ENCODE data around the gene MEIS2.

MEIS2 gene

GRCh38 chr15:37072181-37072580, 28.2 kb downstream of the MEIS2 start:
- in situ Hi-C loops (cut with MboI; ENCODE audit: low sequenced_read_pairs): no loop called here
- no peaks in the 10 kb centered on the region for H3K9me3 ChIP-seq
- no peak for DNase-seq (ENCODE audit: low spot score in 2 of 2)
- H3K27me3 ChIP-seq (ENCODE audit: low read depth): no peaks in the 10 kb centered on the region
- peaks cover 8% of the 10 kb centered on the region for H3K4me1 ChIP-seq
- no peak overlapping the region for H3K4me3 ChIP-seq
- peaks cover 5% of the 10 kb centered on the region; the same call in 1 of the 2 replicates for H3K36me3 ChIP-seq (replicated peaks)

GRCh38 chr15:37071134-37071533, 29.2 kb downstream of the MEIS2 start:
- in situ Hi-C loops (cut with MboI; ENCODE audit: low sequenced_read_pairs): no loop called here

GRCh38 chr15:37070686-37071085, 29.7 kb downstream of the MEIS2 start:
- no peak for DNase-seq (ENCODE audit: low spot score in 2 of 2)
- Histone ChIP-seq H3K9me3 (no peaks in the 10 kb centered on the region), H3K27me3 (ENCODE audit: low read depth) (no peaks in the 10 kb centered on the region), H3K36me3 (replicated peaks) (peaks cover 5% of the 10 kb centered on the region; the same call in 1 of the 2 replicates), H3K4me1 (no peaks in the 10 kb centered on the region), H3K4me3 (no peak overlapping the region)
- in situ Hi-C loops (cut with MboI; ENCODE audit: low sequenced_read_pairs): no loop called here

More at GRCh38 chr15:37071134-37071533, 29.2 kb downstream of the MEIS2 start:
- Histone ChIP-seq H3K27me3 (ENCODE audit: low read depth) (no peaks in the 10 kb centered on the region), H3K4me1 (peaks cover 3% of the 10 kb centered on the region; the same call in 1 of the 2 replicates), H3K36me3 (replicated peaks) (peaks cover 5% of the 10 kb centered on the region; the same call in 1 of the 2 replicates), H3K9me3 (no peaks in the 10 kb centered on the region), H3K4me3 (no peak overlapping the region)
- no peak for DNase-seq (ENCODE audit: low spot score in 2 of 2)

- in situ Hi-C loops (cut with MboI; ENCODE audit: low sequenced_read_pairs): no loop called here
These were observed 38.4 kb downstream of the MEIS2 start for GRCh38 chr15:37061996-37062395.

GRCh38 chr15:37059086-37059485, 41.3 kb downstream of the MEIS2 start:
- Histone ChIP-seq H3K36me3 (replicated peaks) (peaks cover 5% of the 10 kb centered on the region; the same call in 1 of the 2 replicates), H3K27me3 (ENCODE audit: low read depth) (no peaks in the 10 kb centered on the region), H3K4me3 (no peak overlapping the region), H3K4me1 (peaks cover 25% of the 10 kb centered on the region), H3K9me3 (no peaks in the 10 kb centered on the region)
- in situ Hi-C loops (cut with MboI; ENCODE audit: low sequenced_read_pairs): no loop called here
- no peak for DNase-seq (ENCODE audit: low spot score in 2 of 2)

More at GRCh38 chr15:37061996-37062395, 38.4 kb downstream of the MEIS2 start:
- H3K36me3 ChIP-seq (replicated peaks): peaks cover 5% of the 10 kb centered on the region; the same call in 1 of the 2 replicates
- no peak overlapping the region for H3K4me3 ChIP-seq
- H3K9me3 ChIP-seq: no peaks in the 10 kb centered on the region
- H3K4me1 ChIP-seq: peaks cover 31% of the 10 kb centered on the region
- no peak for DNase-seq (ENCODE audit: low spot score in 2 of 2)
- H3K27me3 ChIP-seq (ENCODE audit: low read depth): no peaks in the 10 kb centered on the region

- peaks cover 25% of the 10 kb centered on the region for H3K4me1 ChIP-seq
- H3K36me3 ChIP-seq (replicated peaks): peaks cover 5% of the 10 kb centered on the region; the same call in 1 of the 2 replicates
- DNase-seq (ENCODE audit: low spot score in 2 of 2): peak in 1 of 2 experiments; percentile 22
- in situ Hi-C loops (cut with MboI; ENCODE audit: low sequenced_read_pairs): no loop called here
- H3K9me3 ChIP-seq: no peaks in the 10 kb centered on the region
- H3K27me3 ChIP-seq (ENCODE audit: low read depth): no peaks in the 10 kb centered on the region
- H3K4me3 ChIP-seq: no peak overlapping the region
These were observed 41.9 kb downstream of the MEIS2 start for GRCh38 chr15:37058316-37058985.

- no peaks in the 10 kb centered on the region for H3K27me3 ChIP-seq (ENCODE audit: low read depth)
- DNase-seq (ENCODE audit: low spot score in 2 of 2): peak in 1 of 2 experiments; percentile 53
- no peaks in the 10 kb centered on the region for H3K9me3 ChIP-seq
- no peak overlapping the region for H3K4me3 ChIP-seq
- peaks cover 25% of the 10 kb centered on the region for H3K4me1 ChIP-seq
- in situ Hi-C loops (cut with MboI; ENCODE audit: low sequenced_read_pairs): no loop called here
- peaks cover 4% of the 10 kb centered on the region; the same call in 1 of the 2 replicates for H3K36me3 ChIP-seq (replicated peaks)
These were observed 42.5 kb downstream of the MEIS2 start for GRCh38 chr15:37057831-37058230.

- H3K27me3 ChIP-seq (ENCODE audit: low read depth): no peaks in the 10 kb centered on the region
- DNase-seq (ENCODE audit: low spot score in 2 of 2): peak; percentile 24 to 47
- H3K36me3 ChIP-seq (replicated peaks): no peaks in the 10 kb centered on the region
- no peak overlapping the region for H3K4me3 ChIP-seq
- peaks cover 25% of the 10 kb centered on the region for H3K4me1 ChIP-seq
- no peaks in the 10 kb centered on the region for H3K9me3 ChIP-seq
- in situ Hi-C loops (cut with MboI; ENCODE audit: low sequenced_read_pairs): no loop called here
These were observed 43.1 kb downstream of the MEIS2 start for GRCh38 chr15:37057256-37057655.

GRCh38 chr15:37056177-37057121, 43.9 kb downstream of the MEIS2 start:
- H3K4me3 ChIP-seq: no peak overlapping the region
- H3K27me3 ChIP-seq (ENCODE audit: low read depth): no peaks in the 10 kb centered on the region
- H3K36me3 ChIP-seq (replicated peaks): no peaks in the 10 kb centered on the region
- in situ Hi-C loops (cut with MboI; ENCODE audit: low sequenced_read_pairs): no loop called here
- H3K9me3 ChIP-seq: no peaks in the 10 kb centered on the region
- DNase-seq (ENCODE audit: low spot score in 2 of 2): peak; percentile 36 to 69
- H3K4me1 ChIP-seq: peaks cover 25% of the 10 kb centered on the region

- Histone ChIP-seq H3K4me1 (peaks cover 25% of the 10 kb centered on the region), H3K27me3 (ENCODE audit: low read depth) (no peaks in the 10 kb centered on the region), H3K36me3 (replicated peaks) (no peaks in the 10 kb centered on the region), H3K9me3 (no peaks in the 10 kb centered on the region), H3K4me3 (no peak overlapping the region)
- no peak for DNase-seq (ENCODE audit: low spot score in 2 of 2)
- in situ Hi-C loops (cut with MboI; ENCODE audit: low sequenced_read_pairs): no loop called here
These were observed 44.9 kb downstream of the MEIS2 start for GRCh38 chr15:37055481-37055880.

GRCh38 chr15:37054336-37054735, 46.0 kb downstream of the MEIS2 start:
- no peak overlapping the region for H3K4me3 ChIP-seq
- no peaks in the 10 kb centered on the region for H3K27me3 ChIP-seq (ENCODE audit: low read depth)
- peaks cover 25% of the 10 kb centered on the region for H3K4me1 ChIP-seq
- H3K9me3 ChIP-seq: no peaks in the 10 kb centered on the region
- in situ Hi-C loops (cut with MboI; ENCODE audit: low sequenced_read_pairs): no loop called here
- no peak for DNase-seq (ENCODE audit: low spot score in 2 of 2)
- no peaks in the 10 kb centered on the region for H3K36me3 ChIP-seq (replicated peaks)

GRCh38 chr15:37053166-37053565, 47.2 kb downstream of the MEIS2 start:
- Histone ChIP-seq H3K4me3 (no peak overlapping the region), H3K27me3 (ENCODE audit: low read depth) (no peaks in the 10 kb centered on the region), H3K9me3 (no peaks in the 10 kb centered on the region), H3K4me1 (peaks cover 18% of the 10 kb centered on the region), H3K36me3 (replicated peaks) (no peaks in the 10 kb centered on the region)
- DNase-seq (ENCODE audit: low spot score in 2 of 2): no peak
- in situ Hi-C loops (cut with MboI; ENCODE audit: low sequenced_read_pairs): no loop called here

- H3K4me1 ChIP-seq: peaks cover 22% of the 10 kb centered on the region
- no peak for DNase-seq (ENCODE audit: low spot score in 2 of 2)
- no peaks in the 10 kb centered on the region for H3K9me3 ChIP-seq
- in situ Hi-C loops (cut with MboI; ENCODE audit: low sequenced_read_pairs): no loop called here
- H3K27me3 ChIP-seq (ENCODE audit: low read depth): no peaks in the 10 kb centered on the region
- no peak overlapping the region for H3K4me3 ChIP-seq
- no peaks in the 10 kb centered on the region for H3K36me3 ChIP-seq (replicated peaks)
These were observed 50.0 kb downstream of the MEIS2 start for GRCh38 chr15:37050345-37050744.
